HepG2 (cell line): ENCODE measurements around the gene SLCO2B1. TPM values are rescaled to one million over a fixed set of nuclear protein-coding genes. Genes with fewer than 3 reads are reported as not detected.

ENCODE experiments used
- ARNTL ChIP-seq: sonication (generic); formaldehyde crosslinking; IDR thresholded peaks from 2 replicates; pipeline ENCODE4 v1.4.0; 2020; ENCODE audit warnings: mild to moderate bottlenecking, missing genetic modification reagents
- ATF7-NPFF ChIP-seq: sonication (generic); formaldehyde crosslinking; IDR thresholded peaks from 2 replicates; pipeline ENCODE4 v1.8.1; 2023; ENCODE audit warnings: mild to moderate bottlenecking, low read depth, missing genetic modification reagents, moderate library complexity
- BCL3 ChIP-seq: sonication (generic); formaldehyde crosslinking; IDR thresholded peaks from 2 replicates; pipeline ENCODE4 v1.5.1; 2020; ENCODE audit warnings: mild to moderate bottlenecking, missing genetic modification reagents, moderate library complexity
- CAMTA2 ChIP-seq: sonication (generic); formaldehyde crosslinking; IDR thresholded peaks from 2 replicates; pipeline ENCODE4 v1.4.0; 2020; ENCODE audit warnings: mild to moderate bottlenecking, missing genetic modification reagents, borderline replicate concordance
- FOXM1 ChIP-seq: sonication (generic); formaldehyde crosslinking; IDR thresholded peaks from 2 replicates; pipeline ENCODE4 v1.5.0; 2020; ENCODE audit warnings: missing genetic modification reagents
- GPBP1L1 ChIP-seq: sonication (generic); formaldehyde crosslinking; IDR thresholded peaks from 2 replicates; pipeline ENCODE4 v1.5.0; 2020; ENCODE audit warnings: mild to moderate bottlenecking, missing genetic modification reagents
- MAFG ChIP-seq: sonication (generic); formaldehyde crosslinking; IDR thresholded peaks from 2 replicates; pipeline ENCODE4 v1.5.1; 2020; ENCODE audit warnings: mild to moderate bottlenecking, missing genetic modification reagents
- MLXIP ChIP-seq: sonication (generic); formaldehyde crosslinking; IDR thresholded peaks from 2 replicates; pipeline ENCODE4 v1.9.0; 2021; ENCODE audit warnings: missing genetic modification reagents, borderline replicate concordance
- SALL2 ChIP-seq: sonication (generic); formaldehyde crosslinking; IDR thresholded peaks from 2 replicates; pipeline ENCODE4 v1.8.1; 2023; ENCODE audit warnings: mild to moderate bottlenecking, missing genetic modification reagents, inconsistent platforms
- SRSF9 ChIP-seq: fragments of 200-400 bp; formaldehyde crosslinking; IDR thresholded peaks from 2 replicates; pipeline ENCODE4 v1.6.1; 2018; ENCODE audit warnings: borderline replicate concordance, mild to moderate bottlenecking, low read depth, low read length; ENCODE audit not compliant: insufficient read depth, poor library complexity, severe bottlenecking
- THAP7 ChIP-seq: sonication (generic); formaldehyde crosslinking; IDR thresholded peaks from 2 replicates; pipeline ENCODE4 v1.8.1; 2023; ENCODE audit warnings: mild to moderate bottlenecking, missing genetic modification reagents
- THRA ChIP-seq: sonication (generic); formaldehyde crosslinking; IDR thresholded peaks from 2 replicates; pipeline ENCODE4 v1.4.0; 2020; ENCODE audit warnings: missing genetic modification reagents, borderline replicate concordance
- TIGD3 ChIP-seq: sonication (generic); formaldehyde crosslinking; IDR thresholded peaks from 2 replicates; pipeline ENCODE4 v1.5.1; 2020; ENCODE audit warnings: mild to moderate bottlenecking, missing genetic modification reagents, borderline replicate concordance
- ZBTB8A ChIP-seq: sonication (generic); formaldehyde crosslinking; IDR thresholded peaks from 2 replicates; pipeline ENCODE4 v1.4.0; 2020; ENCODE audit warnings: mild to moderate bottlenecking, low read depth, missing genetic modification reagents, borderline replicate concordance
- ZKSCAN8 ChIP-seq: IDR thresholded peaks from 2 replicates; pipeline ENCODE4 v1.6.1; 2016; ENCODE audit warnings: borderline replicate concordance, missing genetic modification reagents, missing compliant biosample characterization
- ZNF333 ChIP-seq: sonication (generic); formaldehyde crosslinking; IDR thresholded peaks from 2 replicates; pipeline ENCODE4 v1.4.0; 2020; ENCODE audit warnings: mild to moderate bottlenecking, missing genetic modification reagents, borderline replicate concordance
- ZNF367 ChIP-seq: sonication (generic); formaldehyde crosslinking; IDR thresholded peaks from 2 replicates; pipeline ENCODE4 v1.4.0; 2020; ENCODE audit warnings: missing genetic modification reagents, borderline replicate concordance
- ZNF441 ChIP-seq: sonication (generic); formaldehyde crosslinking; IDR thresholded peaks from 2 replicates; pipeline ENCODE4 v1.7.0; 2021; ENCODE audit warnings: missing genetic modification reagents, borderline replicate concordance
- ZNF883 ChIP-seq: sonication (generic); formaldehyde crosslinking; IDR thresholded peaks from 2 replicates; pipeline ENCODE4 v1.5.1; 2020; ENCODE audit warnings: mild to moderate bottlenecking, missing genetic modification reagents; ENCODE audit errors: not compliant biosample characterization
- polyA plus RNA-seq, 8 experiments: library from polyadenylated mRNA; depleted of rRNA in 3 of 8; stranded (reverse) in 7 of 8; unstranded in 1 of 8; fragments of >200 nt; fragmentation: Illumina TruSeq in 4 of 8; extraction: Trizol in 4 of 8; gene quantifications; 2 replicates each; pipeline versions ENCODE4 v1.2.1 to v1.2.3, GENCODE V29; 2011 to 2016; ENCODE audit warnings: low read depth in 4 of 8, missing spikeins in 1 of 8, mixed read lengths in 1 of 8; ENCODE audit not compliant: insufficient read depth in 1 of 8
- total RNA-seq, 5 experiments: library from RNA; depleted of rRNA; stranded (reverse); fragments of >200 nt; fragmentation: Illumina TruSeq; extraction: Trizol; gene quantifications; 2 replicates each; pipeline ENCODE4 v1.2.3, GENCODE V29; 2016; ENCODE audit warnings: low read depth in 1 of 5

Gene SLCO2B1
- total and polyA plus RNA-seq, 2 of the 13 experiments (the other 11 are each of a cell fraction or from before 2014, with no cell fraction given): 15.3 to 19.8 TPM

GRCh38 chr11:75204012-75204674, 53.2 kb downstream of the SLCO2B1 start (continued):
- TF ChIP-seq TIGD3 (CRISPR knock-in tag): no peak
- no peak for TF ChIP-seq ZNF441
- TF ChIP-seq SALL2: no peak
- TF ChIP-seq ZNF367 (CRISPR knock-in tag): 0 out of 2 replicates have a peak, but pooled peaks have one; percentile 24
- peak; percentile 91 for TF ChIP-seq THRA
- no peak for TF ChIP-seq BCL3
- no peak for TF ChIP-seq ZNF333 (CRISPR knock-in tag)
- no peak for TF ChIP-seq ZBTB8A (CRISPR knock-in tag)
- peak; percentile 44; the same call in 1 of the 2 replicates for TF ChIP-seq ATF7-NPFF (CRISPR knock-in tag)
- no peak for TF ChIP-seq FOXM1
- TF ChIP-seq GPBP1L1 (CRISPR knock-in tag): no peak
- TF ChIP-seq MLXIP (CRISPR knock-in tag): no peak
- no peak for TF ChIP-seq MAFG (CRISPR knock-in tag)
- TF ChIP-seq CAMTA2: no peak
- TF ChIP-seq THAP7: 0 out of 2 replicates have a peak, but pooled peaks have one; percentile 41
- TF ChIP-seq ARNTL (CRISPR knock-in tag): peak; percentile 29; the same call in 1 of the 2 replicates
- TF ChIP-seq ZKSCAN8 (CRISPR knock-in tag): no peak
- no peak for TF ChIP-seq SRSF9
- TF ChIP-seq ZNF883 (CRISPR knock-in tag): no peak
